AG10803 (cell line): ENCODE measurements around the gene KRT31.
"Not testable (repeated sequence)": the region's sequence is repeated elsewhere in the genome, so short reads cannot be mapped to it uniquely, and the experiment has no call there.

ENCODE experiments used
- DNase-seq: peaks from one replicate; pipeline ENCODE4 v3.0.0; 2010; ENCODE audit warnings: low read depth
- H3K4me3 ChIP-seq: 2 replicates; pipeline ENCODE4 v1.5.1; 2011; ENCODE audit warnings: mild to moderate bottlenecking, low read length, control low read depth
- TF ChIP-seq, protein P1 (sequence below): conservative IDR thresholded peaks from 2 replicates; pipeline ENCODE4 v1.5.1; 2011; ENCODE audit warnings: mild to moderate bottlenecking, low read length, control low read depth, inconsistent platforms

The KRT31 gene

DNA sequence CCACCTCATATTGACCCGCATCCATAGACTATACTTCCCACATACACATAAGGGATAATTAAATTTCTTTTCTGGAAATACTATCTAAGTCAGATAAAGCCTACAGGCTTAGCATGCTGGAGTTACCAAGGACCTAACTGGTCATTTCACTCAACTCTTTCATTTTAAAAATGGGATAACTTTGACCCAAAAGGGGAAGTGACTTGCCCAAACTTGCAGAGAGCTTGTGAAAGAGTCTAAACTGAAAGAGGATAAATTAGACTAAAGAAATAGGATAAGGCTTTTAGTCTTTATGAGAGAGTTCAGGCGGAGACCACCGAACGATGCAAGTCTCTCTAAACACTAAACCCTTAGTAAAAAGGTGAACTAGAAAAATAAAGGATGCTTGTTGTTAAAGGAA is 42.9 kb downstream of the KRT31 start:
- no peak for DNase-seq
- TF ChIP-seq, protein P1, sequence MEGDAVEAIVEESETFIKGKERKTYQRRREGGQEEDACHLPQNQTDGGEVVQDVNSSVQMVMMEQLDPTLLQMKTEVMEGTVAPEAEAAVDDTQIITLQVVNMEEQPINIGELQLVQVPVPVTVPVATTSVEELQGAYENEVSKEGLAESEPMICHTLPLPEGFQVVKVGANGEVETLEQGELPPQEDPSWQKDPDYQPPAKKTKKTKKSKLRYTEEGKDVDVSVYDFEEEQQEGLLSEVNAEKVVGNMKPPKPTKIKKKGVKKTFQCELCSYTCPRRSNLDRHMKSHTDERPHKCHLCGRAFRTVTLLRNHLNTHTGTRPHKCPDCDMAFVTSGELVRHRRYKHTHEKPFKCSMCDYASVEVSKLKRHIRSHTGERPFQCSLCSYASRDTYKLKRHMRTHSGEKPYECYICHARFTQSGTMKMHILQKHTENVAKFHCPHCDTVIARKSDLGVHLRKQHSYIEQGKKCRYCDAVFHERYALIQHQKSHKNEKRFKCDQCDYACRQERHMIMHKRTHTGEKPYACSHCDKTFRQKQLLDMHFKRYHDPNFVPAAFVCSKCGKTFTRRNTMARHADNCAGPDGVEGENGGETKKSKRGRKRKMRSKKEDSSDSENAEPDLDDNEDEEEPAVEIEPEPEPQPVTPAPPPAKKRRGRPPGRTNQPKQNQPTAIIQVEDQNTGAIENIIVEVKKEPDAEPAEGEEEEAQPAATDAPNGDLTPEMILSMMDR, result no peak
- no peak overlapping the region for H3K4me3 ChIP-seq

DNA sequence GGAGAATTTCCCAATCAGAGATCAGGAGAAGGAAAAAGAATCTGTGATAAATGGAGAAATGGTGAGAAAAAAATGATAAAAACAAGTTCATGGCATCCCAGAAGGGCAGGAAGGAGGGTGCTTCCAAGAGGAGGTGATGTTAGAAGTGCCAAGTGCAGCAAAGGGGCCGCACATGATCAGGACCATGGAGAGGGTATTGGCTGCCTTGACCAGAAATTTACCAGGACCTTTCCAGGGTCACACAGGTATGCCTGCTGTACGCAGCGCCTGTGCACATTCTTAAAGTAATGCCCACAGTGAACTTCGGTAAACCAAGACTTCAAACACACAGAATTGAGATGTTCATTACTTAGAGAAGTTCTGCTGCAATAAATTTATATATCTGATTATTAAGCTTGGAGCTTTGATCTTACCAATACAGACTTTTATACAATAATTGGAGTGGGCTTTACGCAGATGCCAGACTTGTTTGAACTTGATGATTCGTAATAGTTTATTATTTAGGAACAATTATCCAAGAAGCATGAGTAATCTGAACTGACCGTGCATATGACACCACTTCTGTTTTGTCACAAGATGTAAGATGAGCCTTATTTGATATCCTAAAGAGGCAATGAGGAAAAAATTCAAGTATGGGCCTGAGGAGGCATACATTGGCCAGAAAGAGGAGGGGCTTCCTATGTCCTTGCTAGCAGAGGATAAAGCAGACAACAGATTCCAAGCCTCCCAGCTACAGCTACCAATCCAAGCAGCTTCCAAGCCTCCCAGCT is 44.6 kb downstream of the KRT31 start:
- H3K4me3 ChIP-seq, result no peak overlapping the region
- no peak for DNase-seq
- TF ChIP-seq, protein P1, result no peak

GRCh38 chr17:41351177-41351576 is 46.2 kb downstream of the KRT31 start:
- TF ChIP-seq, protein P1, result no peak
- no peak for DNase-seq
- H3K4me3 ChIP-seq, result no peak overlapping the region

DNA sequence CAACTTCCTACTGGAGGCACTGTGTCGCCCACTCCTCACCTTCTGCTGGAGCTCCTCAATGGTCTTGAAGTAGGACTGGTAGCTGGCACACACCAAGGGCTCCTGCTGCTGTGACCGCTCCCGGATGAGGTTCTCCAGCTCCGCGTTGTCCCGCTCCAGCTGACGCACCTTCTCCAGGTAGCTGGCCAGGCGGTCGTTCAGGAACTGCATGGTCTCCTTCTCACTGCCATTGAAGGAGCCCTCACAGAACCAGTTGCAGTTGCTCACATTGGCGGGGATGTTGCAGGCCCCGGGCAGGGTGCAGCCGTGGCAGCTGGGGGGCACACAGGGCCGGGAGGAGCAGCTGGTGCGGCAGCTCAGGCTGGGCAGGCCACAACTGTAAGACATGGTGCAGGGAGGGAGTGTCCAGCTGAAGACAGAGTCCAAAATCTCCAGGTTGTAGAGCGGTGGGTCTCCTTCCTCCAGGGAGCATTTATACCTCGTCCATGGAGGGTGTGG is 47.0 kb downstream of the KRT31 start, which contains the start of gene KRT33A:
KRT33A (minus strand) TSS at position 448 of the 498 bp plus-strand sequence; CDS start at position 387, 61 bp downstream.
- DNase-seq, H3K4me3 ChIP-seq: not testable (repeated sequence)

- H3K4me3 ChIP-seq, result no peak overlapping the region
- TF ChIP-seq, protein P1, result no peak
- no peak for DNase-seq
These were observed 49.3 kb downstream of the KRT31 start for GRCh38 chr17:41347869-41348760.

DNA sequence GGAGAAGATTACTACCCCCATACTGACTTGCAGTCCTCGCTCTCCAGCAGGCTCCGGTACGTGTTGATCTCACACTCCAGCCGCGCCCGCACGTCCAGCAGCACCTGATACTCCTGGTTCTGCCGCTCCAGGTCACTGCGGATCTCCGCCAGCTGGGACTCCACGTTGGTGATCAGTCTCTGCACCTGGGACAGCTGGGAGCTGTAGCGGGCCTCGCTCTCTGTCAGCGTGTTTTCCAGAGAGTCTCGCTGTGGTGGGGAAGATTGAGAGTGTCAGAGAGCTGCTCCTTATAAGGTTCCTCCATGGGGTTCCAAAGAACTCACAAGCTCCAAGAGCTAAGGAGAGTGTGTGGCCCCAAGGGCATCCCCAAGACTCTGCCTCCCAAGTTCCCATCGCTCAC is 51.0 kb downstream of the KRT31 start:
- DNase-seq, H3K4me3 ChIP-seq: not testable (repeated sequence)

- H3K4me3 ChIP-seq, result no peak overlapping the region
- TF ChIP-seq, protein P1, result no peak
- no peak for DNase-seq
These were observed 51.4 kb downstream of the KRT31 start for GRCh38 chr17:41345992-41346391.
